Lung (tissue), 12 donors: Measurements from ENCODE around the gene ANK3. TPM values are rescaled to one million over a fixed set of nuclear protein-coding genes. Genes with fewer than 3 reads are reported as not detected.

Source experiments
- ATAC-seq: fragments of 200-7000 bp; cut with Tn5 transposase; one replicate; pipeline ENCODE4 v1.9.1; 2020; ENCODE audit warnings: moderate number of reproducible peaks; ENCODE audit not compliant: insufficient read depth, low FRiP score
- DNase-seq, 3 donors: peaks; one replicate each; pipeline ENCODE4 v3.0.0-alpha.2; 2013 to 2017
- H3K27ac ChIP-seq, 2 donors: one replicate each; pipeline ENCODE4 v1.5.1; 2013; ENCODE audit warnings: mild to moderate bottlenecking in 2 of 2, moderate library complexity in 2 of 2, control low read depth in 1 of 2, inconsistent platforms in 1 of 2, low read depth in 1 of 2, low read length in 1 of 2
- H3K27me3 ChIP-seq, 3 donors: one replicate each; pipeline ENCODE4 v1.5.1; 2013; ENCODE audit warnings: low read length in 2 of 3; ENCODE audit not compliant: control insufficient read depth in 3 of 3, insufficient read depth in 3 of 3
- H3K36me3 ChIP-seq, 4 donors: one replicate each; pipeline ENCODE4 v1.5.1; 2013; ENCODE audit warnings: low read length in 4 of 4, mild to moderate bottlenecking in 1 of 4, moderate library complexity in 1 of 4; ENCODE audit not compliant: control insufficient read depth in 4 of 4, insufficient read depth in 4 of 4
- H3K4me1 ChIP-seq, 5 donors: one replicate each; pipeline ENCODE4 v1.5.1; 2013; ENCODE audit warnings: low read length in 5 of 5, mild to moderate bottlenecking in 2 of 5, moderate library complexity in 1 of 5; ENCODE audit not compliant: control insufficient read depth in 5 of 5, insufficient read depth in 5 of 5
- H3K4me3 ChIP-seq: one replicate; pipeline ENCODE4 v1.5.1; 2013; ENCODE audit warnings: mild to moderate bottlenecking, control low read depth, moderate library complexity
- H3K9ac ChIP-seq, 2 donors: one replicate each; pipeline ENCODE4 v1.5.1; 2013; ENCODE audit warnings: low read length in 2 of 2, control low read depth in 1 of 2; ENCODE audit not compliant: insufficient read depth in 1 of 2
- H3K9me3 ChIP-seq, 4 donors: one replicate each; pipeline ENCODE4 v1.5.1; 2013; ENCODE audit warnings: low read length in 3 of 4, mild to moderate bottlenecking in 1 of 4, moderate library complexity in 1 of 4; ENCODE audit not compliant: control insufficient read depth in 4 of 4, insufficient read depth in 3 of 4
- whole genome bisulfite sequencing, 2 donors: extraction: QIAGEN DNeasy Blood & Tissue Kit; methylation state at CpG; one replicate each; pipeline ENCODE4 v1.1.7; 2013; 5-methylcytosine and 5-hydroxymethylcytosine counted together
- polyA plus RNA-seq, 2 donors: library from polyadenylated mRNA; stranded (reverse); fragments of 200-250 nt; gene quantifications; one replicate each; pipeline ENCODE4 v1.2.1, GENCODE V29; 2013
- total RNA-seq, 2 donors: library from RNA; depleted of rRNA in 1 of 2; stranded (reverse); fragments of >200 nt in 1 of 2; gene quantifications; one replicate each; pipeline ENCODE4 v1.2.1, GENCODE V29; 2014 to 2021
- TF ChIP-seq, protein P1 (sequence below): IDR thresholded peaks from 2 replicates; pipeline ENCODE4 v1.5.1; 2012; ENCODE audit warnings: mild to moderate bottlenecking; ENCODE audit errors: control extremely low read depth, extremely low read depth
- donor health status: control.
- donor health status: control.
- donor health status: Bipolar disorder and iron deficiency.
- donor health status: healthy.
- donor health status: DM: yes; HTN: yes; CAD: no.

The ANK3 gene
- total and polyA plus RNA-seq, 4 donors, result 10.4 to 96.0 (median 46.4) TPM

DNA sequence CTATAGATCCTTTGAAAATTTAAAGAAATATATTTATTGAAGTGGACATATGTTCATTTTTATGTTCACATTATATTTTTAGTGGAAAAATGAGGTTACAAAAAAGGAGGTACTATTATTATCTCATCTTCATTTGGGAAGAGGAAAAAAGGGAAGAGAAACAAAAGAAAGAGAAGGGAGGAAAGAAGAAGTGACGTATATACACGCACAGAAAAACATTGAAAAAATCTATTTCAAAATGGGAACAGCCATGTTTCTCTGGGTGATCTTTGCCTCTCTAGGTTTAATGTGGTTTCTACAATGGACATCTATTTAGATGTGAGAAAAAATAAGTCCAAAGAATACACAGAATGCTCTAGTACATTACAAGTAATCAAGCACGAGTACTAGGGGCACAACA is 14.8 kb downstream of the ANK3 start:
- TF ChIP-seq, protein P1, sequence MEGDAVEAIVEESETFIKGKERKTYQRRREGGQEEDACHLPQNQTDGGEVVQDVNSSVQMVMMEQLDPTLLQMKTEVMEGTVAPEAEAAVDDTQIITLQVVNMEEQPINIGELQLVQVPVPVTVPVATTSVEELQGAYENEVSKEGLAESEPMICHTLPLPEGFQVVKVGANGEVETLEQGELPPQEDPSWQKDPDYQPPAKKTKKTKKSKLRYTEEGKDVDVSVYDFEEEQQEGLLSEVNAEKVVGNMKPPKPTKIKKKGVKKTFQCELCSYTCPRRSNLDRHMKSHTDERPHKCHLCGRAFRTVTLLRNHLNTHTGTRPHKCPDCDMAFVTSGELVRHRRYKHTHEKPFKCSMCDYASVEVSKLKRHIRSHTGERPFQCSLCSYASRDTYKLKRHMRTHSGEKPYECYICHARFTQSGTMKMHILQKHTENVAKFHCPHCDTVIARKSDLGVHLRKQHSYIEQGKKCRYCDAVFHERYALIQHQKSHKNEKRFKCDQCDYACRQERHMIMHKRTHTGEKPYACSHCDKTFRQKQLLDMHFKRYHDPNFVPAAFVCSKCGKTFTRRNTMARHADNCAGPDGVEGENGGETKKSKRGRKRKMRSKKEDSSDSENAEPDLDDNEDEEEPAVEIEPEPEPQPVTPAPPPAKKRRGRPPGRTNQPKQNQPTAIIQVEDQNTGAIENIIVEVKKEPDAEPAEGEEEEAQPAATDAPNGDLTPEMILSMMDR, result no peak
- no peak for ATAC-seq
- WGBS, 2 donors, result 78 to 88% methylated on average over 3 of the region's 3 CpGs
- Histone ChIP-seq H3K27ac (no peak overlapping the region), H3K27me3 (no peaks in the 10 kb centered on the region), H3K36me3 (no peaks in the 10 kb centered on the region), H3K4me3 (no peak overlapping the region), H3K9me3 (no peaks in the 10 kb centered on the region), H3K9ac (no peak overlapping the region), H3K4me1 (peaks cover 0 to 2% (median 0%) of the 10 kb centered on the region in 5 donors)
- no peak for DNase-seq

DNA sequence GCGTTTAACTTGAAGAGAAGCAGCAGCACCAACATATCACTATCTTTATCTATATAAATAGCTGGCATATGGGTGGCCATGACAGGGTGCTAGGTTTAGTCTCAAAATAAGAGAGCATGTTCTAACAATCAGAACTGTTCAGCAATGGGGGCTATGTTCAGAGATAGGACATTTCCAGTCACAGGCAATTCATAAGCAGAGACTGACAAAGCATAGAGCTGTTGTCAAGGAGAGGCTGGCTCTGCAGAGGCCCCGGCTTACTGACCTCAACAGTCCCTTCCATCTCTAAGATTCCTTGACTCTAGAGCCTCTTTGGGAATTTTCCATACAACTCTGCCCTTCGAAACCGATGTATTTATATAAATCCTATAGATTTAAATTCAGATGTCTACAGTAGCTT is 17.2 kb downstream of the ANK3 start:
- Histone ChIP-seq H3K9ac (no peak overlapping the region), H3K27me3 (no peaks in the 10 kb centered on the region), H3K27ac (no peak overlapping the region), H3K36me3 (no peaks in the 10 kb centered on the region), H3K9me3 (no peaks in the 10 kb centered on the region), H3K4me1 (peaks cover 0 to 2% (median 0%) of the 10 kb centered on the region in 5 donors), H3K4me3 (no peak overlapping the region)
- DNase-seq, result no peak
- ATAC-seq, result no peak
- WGBS, 2 donors, result 78 to 89% methylated on average over 4 of the region's 4 CpGs
- TF ChIP-seq, protein P1, result no peak

DNA sequence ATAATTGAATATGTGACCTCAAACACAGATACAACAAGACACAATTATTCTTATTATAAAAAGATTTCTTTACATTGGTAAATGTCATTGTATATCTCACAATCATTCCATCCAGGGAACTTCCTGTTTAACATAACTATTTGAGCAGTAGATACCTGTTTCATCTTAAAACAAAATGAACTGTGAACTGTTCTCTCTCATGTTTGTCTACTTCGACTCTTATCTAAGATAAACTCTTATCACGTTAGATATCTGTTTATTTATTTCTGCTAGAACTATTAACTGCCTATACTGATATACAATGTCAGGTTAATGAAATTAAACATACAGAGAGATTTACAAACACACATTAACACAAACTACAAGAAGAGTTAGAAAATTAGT is 20.1 kb downstream of the ANK3 start:
- Histone ChIP-seq H3K27me3 (no peaks in the 10 kb centered on the region), H3K36me3 (no peaks in the 10 kb centered on the region), H3K9me3 (no peaks in the 10 kb centered on the region), H3K9ac (no peak overlapping the region), H3K4me3 (no peak overlapping the region), H3K27ac (no peak overlapping the region), H3K4me1 (no peaks in the 10 kb centered on the region)
- ATAC-seq, result no peak
- WGBS, 2 donors, result 43 to 67% methylated on average over 2 of the region's 2 CpGs
- TF ChIP-seq, protein P1, result no peak
- DNase-seq, result no peak

DNA sequence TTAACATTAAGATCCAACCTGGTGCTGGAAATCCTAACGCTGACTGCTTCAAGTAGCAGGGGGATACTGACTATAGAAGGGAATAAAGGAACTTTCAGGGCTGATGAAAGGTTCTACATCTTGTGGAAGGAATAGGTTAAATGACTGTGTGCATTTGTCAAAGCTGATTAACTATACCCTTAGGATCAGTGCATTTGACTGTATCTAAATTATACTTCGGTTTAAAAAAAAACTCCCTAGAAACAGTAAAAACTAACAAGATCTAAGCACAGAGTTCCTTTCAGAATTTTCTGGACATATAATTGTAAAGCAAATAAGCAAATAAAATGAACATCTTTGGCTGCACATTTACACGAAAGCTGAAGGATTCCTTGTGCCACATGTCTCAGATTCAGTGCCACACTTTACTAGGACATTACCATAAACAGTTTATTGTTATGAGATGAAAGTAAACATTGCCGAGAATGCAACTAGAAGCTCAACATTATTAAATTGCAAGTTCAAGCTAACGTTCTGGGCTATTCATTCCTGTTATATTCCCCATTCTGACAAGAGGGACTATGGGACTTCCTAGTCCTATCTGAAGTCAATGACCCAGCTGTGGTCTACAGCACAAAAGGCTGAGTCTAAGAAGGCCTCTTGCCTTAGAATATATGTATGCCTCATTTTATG is 20.7 kb downstream of the ANK3 start:
- WGBS, 2 donors, result 73 to 80% methylated on average over 5 of the region's 5 CpGs
- H3K4me3 ChIP-seq, result no peak overlapping the region
- H3K4me1 ChIP-seq, result no peaks in the 10 kb centered on the region
- DNase-seq (no peak), ATAC-seq (no peak)
- H3K27ac ChIP-seq, result no peak overlapping the region
- TF ChIP-seq, protein P1, result no peak
- no peaks in the 10 kb centered on the region for H3K27me3 ChIP-seq
- no peaks in the 10 kb centered on the region for H3K36me3 ChIP-seq
- H3K9ac ChIP-seq, result no peak overlapping the region
- H3K9me3 ChIP-seq, result no peaks in the 10 kb centered on the region
